Measurements from ENCODE around the gene LZTR1. TPM values are rescaled to one million over a fixed set of nuclear protein-coding genes. Genes with fewer than 3 reads are reported as not detected.

Gene LZTR1
- total and polyA plus RNA-seq, 2 of the 8 experiments (the other 6 are each of a cell fraction or from before 2014, with no cell fraction given) = 22.3 to 31.0 TPM

GRCh38 chr22:20946991-20947390 lies 35.1 kb upstream of the LZTR1 start:
- Histone ChIP-seq H3K36me3 (ENCODE audit: control insufficient read depth in 2 of 4, insufficient read depth in 4 of 4, low read length in 3 of 4) (peaks cover 4 to 28% (median 21%) of the 10 kb centered on the region in 4 experiments; a peak in 6 of 8 replicates), H3K18ac (ENCODE audit: extremely low read depth, low read length) (no peak overlapping the region), H3K27ac (ENCODE audit: low read depth, low read length) (no peak overlapping the region), H2AFZ (ENCODE audit: low read length) (no peak overlapping the region), H3K23ac (ENCODE audit: insufficient read length) (no peak overlapping the region), H2AK5ac (ENCODE audit: low read depth, low read length) (no peak overlapping the region), H3K79me1 (ENCODE audit: low read depth, low read length) (peaks cover 12% of the 10 kb centered on the region), H3K9me3 (ENCODE audit: insufficient read depth in 2 of 2, low read depth in 1 of 2, low read length in 1 of 2) (no peaks in the 10 kb centered on the region), H3K4me3 (ENCODE audit: extremely low read depth in 1 of 4, insufficient read depth in 2 of 4, low read depth in 3 of 4, low read length in 4 of 4) (no peak overlapping the region), H4K20me1 (replicated peaks in 1 of 2; ENCODE audit: control insufficient read depth in 1 of 2, insufficient read depth in 2 of 2, low read length in 2 of 2) (peaks cover 34 to 41% of the 10 kb centered on the region in 2 experiments), H2BK12ac (ENCODE audit: low read depth, low read length) (no peak overlapping the region), H3K4me1 (replicated peaks in 1 of 4; ENCODE audit: control insufficient read depth in 3 of 4, insufficient read depth in 4 of 4, low read length in 3 of 4) (no peaks in the 10 kb centered on the region; a peak in 1 of 7 replicates), H2BK120ac (replicated peaks; ENCODE audit: low read depth, low read length) (no peak overlapping the region), H3K4me2 (ENCODE audit: insufficient read depth in 1 of 2, low read depth in 2 of 2, low read length in 2 of 2) (no peak overlapping the region), H3K4ac (replicated peaks; ENCODE audit: insufficient read length, low read depth, low read length) (no peak overlapping the region), H3K56ac (replicated peaks; ENCODE audit: insufficient read length, low read depth, low read length) (no peak overlapping the region), H2BK20ac (ENCODE audit: low read length) (no peak overlapping the region), H4K5ac (ENCODE audit: insufficient read length, low read depth, low read length) (no peak overlapping the region), H3K23me2 (ENCODE audit: low read depth, low read length) (no peaks in the 10 kb centered on the region), H3K14ac (ENCODE audit: insufficient read length) (no peak overlapping the region), H3K27me3 (replicated peaks in 1 of 4; ENCODE audit: control insufficient read depth in 3 of 4, extremely low read depth in 1 of 4, insufficient read depth in 3 of 4, low read length in 3 of 4) (no peaks in the 10 kb centered on the region), H3K79me2 (ENCODE audit: control insufficient read depth in 1 of 2, insufficient read depth in 2 of 2, low read length in 2 of 2) (peaks cover 19 to 100% of the 10 kb centered on the region in 2 experiments), H4K91ac (replicated peaks; ENCODE audit: insufficient read length, low read length) (no peak overlapping the region), H3K9ac (replicated peaks in 1 of 4; ENCODE audit: extremely low read depth in 1 of 4, low read depth in 3 of 4, low read length in 3 of 4) (no peak overlapping the region), H2BK15ac (ENCODE audit: low read length) (no peak overlapping the region), H4K8ac (ENCODE audit: extremely low read depth, insufficient read depth, low read length) (no peak overlapping the region), H2BK5ac (ENCODE audit: low read depth, low read length) (peak overlapping the region; percentile 36; the same call in 1 of the 2 replicates)
- CTCF ChIA-PET (ENCODE audit: partially characterized antibody) = interaction anchor here (0.8 to 1.2 kb wide), 4 partner anchors 10 to 155 kb away, joined by 3 to 7 read pairs (median 4); no protein-coding TSS in a partner anchor
- FAIRE-seq (no peak), DNase-seq (ENCODE audit: low read depth in 1 of 2, low spot score in 2 of 2) (no peak)
- 91% methylated on average over 1 of the region's 1 CpG; no CpG with 5 or more reads in 1 of the 2 experiments for WGBS, 2 experiments (ENCODE audit: extremely low coverage in 1 of 2, insufficient coverage in 1 of 2, insufficient read length in 1 of 2, insufficient replicate concordance in 2 of 2, low coverage in 1 of 2, low lambda C conversion rate in 2 of 2, missing lambda C conversion rate in 1 of 2)
- POLR2A ChIA-PET (ENCODE audit: partially characterized antibody) = no interaction called here
- TF ChIP-seq PHF8 (conservative IDR thresholded peaks at IDR 0.05; ENCODE audit: low read depth, low read length) = no peak
- TF ChIP-seq HDAC2 (IDR thresholded peaks at IDR 0.05; ENCODE audit: borderline replicate concordance in 1 of 2, low read depth in 2 of 2, low read length in 2 of 2) = no peak
- no peak for TF ChIP-seq MAX (IDR thresholded peaks at IDR 0.05)
- no peak for TF ChIP-seq CHD2 (IDR thresholded peaks at IDR 0.05; ENCODE audit: low read length)
- no peak for TF ChIP-seq BACH1 (IDR thresholded peaks at IDR 0.05; ENCODE audit: low read length)
- TF ChIP-seq KDM1A (IDR thresholded peaks at IDR 0.05; ENCODE audit: borderline replicate concordance, low read length) = no peak
- TF ChIP-seq TAF1 (IDR thresholded peaks at IDR 0.05; ENCODE audit: low read depth, low read length) = no peak
- no peak for TF ChIP-seq BCL11A (IDR thresholded peaks at IDR 0.05; ENCODE audit: low read depth in 2 of 2, low read length in 2 of 2)
- no peak for TF ChIP-seq SP2 (IDR thresholded peaks at IDR 0.05; ENCODE audit: low read length)
- no peak for TF ChIP-seq GTF2F1 (IDR thresholded peaks at IDR 0.05; ENCODE audit: borderline replicate concordance, low read depth, low read length)
- no peak for TF ChIP-seq ZNF274 (IDR thresholded peaks at IDR 0.05; ENCODE audit: borderline replicate concordance, extremely low read depth, low read length)
- TF ChIP-seq SAP30 (IDR thresholded peaks at IDR 0.05; ENCODE audit: insufficient read depth, insufficient replicate concordance, low read length) = no peak
- no peak for TF ChIP-seq SIRT6 (IDR thresholded peaks at IDR 0.05; ENCODE audit: low read length)
- no peak for TF ChIP-seq RAD21 (IDR thresholded peaks at IDR 0.05 in 1 of 2, conservative IDR thresholded peaks at IDR 0.05 in 1 of 2; ENCODE audit: low read depth in 2 of 2, low read length in 2 of 2)
